Left lung (tissue), 10 donors: ENCODE data around the gene UNC5C. TPM values are rescaled to one million over a fixed set of nuclear protein-coding genes. Genes with fewer than 3 reads are reported as not detected.
A peak's percentile ranks its signal among the peaks of the same experiment; 100 is the strongest.

Experiments
- ATAC-seq: fragments of 200-7000 bp; cut with Tn5 transposase; one replicate; pipeline ENCODE4 v1.9.1; 2020; ENCODE audit warnings: moderate library complexity
- DNase-seq, 4 donors: peaks; one replicate each; pipeline ENCODE4 v3.0.0-alpha.2; 2013 to 2020
- H3K27ac ChIP-seq, 2 donors: fragments of 200-600 bp; sonication (generic) in 1 of 2; one replicate each; pipeline versions ENCODE4 v1.5.0 to v1.8.0; 2020 to 2021
- H3K27me3 ChIP-seq, 2 donors: fragments of 200-600 bp; sonication (generic) in 1 of 2; one replicate each; pipeline versions ENCODE4 v1.5.0 to v1.8.0; 2020 to 2021
- H3K36me3 ChIP-seq, 2 donors: fragments of 200-600 bp; sonication (generic) in 1 of 2; one replicate each; pipeline versions ENCODE4 v1.5.0 to v1.8.0; 2020 to 2021
- H3K4me1 ChIP-seq, 2 donors: fragments of 200-600 bp; one replicate each; pipeline ENCODE4 v1.8.0; 2021
- H3K4me3 ChIP-seq, 2 donors: fragments of 200-600 bp; sonication (generic) in 1 of 2; one replicate each; pipeline versions ENCODE4 v1.5.0 to v1.8.0; 2020 to 2021; ENCODE audit warnings: mild to moderate bottlenecking in 1 of 2
- H3K9me3 ChIP-seq, 2 donors: fragments of 200-600 bp; sonication (generic) in 1 of 2; one replicate each; pipeline versions ENCODE4 v1.5.0 to v1.8.0; 2020 to 2021
- CTCF ChIP-seq, 2 donors: fragments of 200-600 bp; sonication (generic) in 1 of 2; IDR thresholded peaks; one replicate each; pipeline versions ENCODE4 v1.5.0 to v1.8.0; 2021; ENCODE audit warnings: antibody characterized with exemption in 2 of 2
- intact Hi-C, 2 donors: fragments of 100-400 bp; cut with DNase I; formaldehyde crosslinking; loops; one replicate each; pipeline versions ENCODE4 v1.11.2 to v1.14.2; 2022
- polyA plus RNA-seq, 6 donors: library from polyadenylated mRNA; unstranded; fragments of 120-200 nt; gene quantifications; one replicate each; pipeline ENCODE4 v1.2.1, GENCODE V29; 2013; ENCODE audit not compliant: insufficient read length in 6 of 6
- total RNA-seq, 2 donors: library from RNA; stranded (reverse); fragmentation: NEBNext Ultra II Directional; extraction: Animal tissue kit (Norgen Biotek cat#: 25700); gene quantifications; one replicate each; pipeline ENCODE4 v1.2.1, GENCODE V29; 2021
- donor health status: DM: no; HTN: yes; CAD: no.
- donor health status: DM: no; HTN: no; CAD: no.

The UNC5C gene
- total and polyA plus RNA-seq, 8 donors = 9.0 to 49.5 (median 40.5) TPM

GRCh38 chr4:95429416-95429815 is 119.4 kb downstream of the UNC5C start:
- ATAC-seq (no peak), DNase-seq (peak in 2 of 4 donors; percentile 54 to 66)
- Histone ChIP-seq H3K27ac (no peak overlapping the region), H3K4me3 (no peak overlapping the region), H3K9me3 (no peaks in the 10 kb centered on the region), H3K27me3 (no peaks in the 10 kb centered on the region), H3K4me1 (no peaks in the 10 kb centered on the region), H3K36me3 (no peaks in the 10 kb centered on the region)
- no peak for TF ChIP-seq CTCF (IDR thresholded peaks at IDR 0.05)
- intact Hi-C loops = no loop called here

- intact Hi-C loops = no loop called here
- H3K4me3 ChIP-seq = no peak overlapping the region
- no peak for DNase-seq
Measured at GRCh38 chr4:95428291-95429070, 120.3 kb downstream of the UNC5C start.

GRCh38 chr4:95426455-95426854 is 122.3 kb downstream of the UNC5C start:
- no peak overlapping the region for H3K27ac ChIP-seq
- H3K9me3 ChIP-seq = no peaks in the 10 kb centered on the region
- H3K4me3 ChIP-seq = no peak overlapping the region
- intact Hi-C loops = no loop called here
- no peaks in the 10 kb centered on the region for H3K27me3 ChIP-seq
- H3K36me3 ChIP-seq = no peaks in the 10 kb centered on the region
- ATAC-seq = no peak
- TF ChIP-seq CTCF (IDR thresholded peaks at IDR 0.05) = no peak
- no peaks in the 10 kb centered on the region for H3K4me1 ChIP-seq
- no peak for DNase-seq

More at GRCh38 chr4:95428291-95429070, 120.3 kb downstream of the UNC5C start:
- ATAC-seq = no peak
- Histone ChIP-seq H3K4me1 (no peaks in the 10 kb centered on the region), H3K27me3 (no peaks in the 10 kb centered on the region), H3K9me3 (no peaks in the 10 kb centered on the region), H3K36me3 (no peaks in the 10 kb centered on the region), H3K27ac (no peak overlapping the region)
- no peak for TF ChIP-seq CTCF (IDR thresholded peaks at IDR 0.05)

- no peaks in the 10 kb centered on the region for H3K27me3 ChIP-seq
- H3K9me3 ChIP-seq = no peaks in the 10 kb centered on the region
- TF ChIP-seq CTCF (IDR thresholded peaks at IDR 0.05) = no peak
- no peak overlapping the region for H3K27ac ChIP-seq
- H3K36me3 ChIP-seq = no peaks in the 10 kb centered on the region
- no peak overlapping the region for H3K4me3 ChIP-seq
- no peaks in the 10 kb centered on the region for H3K4me1 ChIP-seq
- no peak for ATAC-seq
- no peak for DNase-seq
- intact Hi-C loops = no loop called here
Measured at GRCh38 chr4:95422436-95422835, 126.3 kb downstream of the UNC5C start.

- intact Hi-C loops = no loop called here
- Histone ChIP-seq H3K4me3 (no peak overlapping the region), H3K9me3 (no peaks in the 10 kb centered on the region), H3K36me3 (no peaks in the 10 kb centered on the region), H3K27me3 (no peaks in the 10 kb centered on the region), H3K27ac (no peak overlapping the region), H3K4me1 (no peaks in the 10 kb centered on the region)
- TF ChIP-seq CTCF (IDR thresholded peaks at IDR 0.05) = no peak
- no peak for DNase-seq
- ATAC-seq = no peak
Measured at GRCh38 chr4:95421869-95422268, 126.9 kb downstream of the UNC5C start.
